Smooth muscle cell of bladder (primary cell): ENCODE data around the gene SCARB1. TPM values are rescaled to one million over a fixed set of nuclear protein-coding genes. Genes with fewer than 3 reads are reported as not detected.

Experiments used
- total RNA-seq: library from RNA; depleted of rRNA; stranded (reverse); fragments of >200 nt; gene quantifications from 2 replicates; pipeline ENCODE4 v1.2.3, GENCODE V29; 2014

SCARB1 gene, protein sequence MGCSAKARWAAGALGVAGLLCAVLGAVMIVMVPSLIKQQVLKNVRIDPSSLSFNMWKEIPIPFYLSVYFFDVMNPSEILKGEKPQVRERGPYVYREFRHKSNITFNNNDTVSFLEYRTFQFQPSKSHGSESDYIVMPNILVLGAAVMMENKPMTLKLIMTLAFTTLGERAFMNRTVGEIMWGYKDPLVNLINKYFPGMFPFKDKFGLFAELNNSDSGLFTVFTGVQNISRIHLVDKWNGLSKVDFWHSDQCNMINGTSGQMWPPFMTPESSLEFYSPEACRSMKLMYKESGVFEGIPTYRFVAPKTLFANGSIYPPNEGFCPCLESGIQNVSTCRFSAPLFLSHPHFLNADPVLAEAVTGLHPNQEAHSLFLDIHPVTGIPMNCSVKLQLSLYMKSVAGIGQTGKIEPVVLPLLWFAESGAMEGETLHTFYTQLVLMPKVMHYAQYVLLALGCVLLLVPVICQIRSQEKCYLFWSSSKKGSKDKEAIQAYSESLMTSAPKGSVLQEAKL
- 10.8 and 15.8 TPM in 2 replicates for total RNA-seq

DNA sequence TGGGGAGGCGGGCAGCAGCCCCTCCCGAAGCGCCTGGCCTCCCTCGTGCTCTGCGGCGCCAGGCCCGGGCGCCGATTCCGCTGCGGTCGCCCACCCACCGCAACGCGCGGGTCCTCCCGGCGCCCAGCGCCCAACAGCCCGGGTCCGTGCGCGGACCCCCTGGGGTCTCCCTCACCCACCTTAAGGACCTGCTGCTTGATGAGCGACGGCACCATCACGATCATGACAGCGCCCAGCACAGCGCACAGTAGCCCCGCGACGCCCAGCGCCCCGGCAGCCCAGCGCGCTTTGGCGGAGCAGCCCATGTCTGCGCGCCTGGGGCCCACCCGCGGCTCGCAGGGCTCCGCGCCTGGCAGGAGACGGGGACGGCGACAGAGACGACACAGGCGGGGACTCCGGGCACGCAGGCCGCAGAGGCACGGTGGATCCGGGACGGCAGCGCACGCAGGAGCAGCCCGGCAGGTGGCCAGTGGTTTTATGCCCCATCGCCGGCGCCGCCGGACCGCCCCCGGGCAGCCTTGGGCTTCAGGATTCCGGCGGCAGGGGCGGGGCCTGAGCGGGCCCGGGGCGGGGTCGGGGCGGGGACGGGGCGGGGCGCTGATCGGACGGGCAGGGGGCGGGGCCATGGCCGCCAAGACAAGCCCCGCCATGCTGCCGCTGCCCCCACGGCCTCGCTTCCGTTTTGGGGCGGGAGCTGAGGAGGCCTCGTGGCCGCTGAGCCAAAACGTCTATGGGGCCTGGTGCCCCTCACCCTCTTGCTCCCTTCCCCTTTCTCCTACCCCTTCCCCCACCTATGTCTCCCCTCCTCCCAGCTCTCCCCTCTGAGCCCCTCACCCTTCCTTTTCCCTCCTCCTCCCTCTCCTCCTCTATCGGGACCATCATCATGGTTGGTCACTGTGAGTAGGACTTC is at the start of gene SCARB1:
SCARB1 (minus strand) TSS at position 449 of the 910 bp plus-strand sequence; CDS start at position 305, 144 bp downstream.

Other genes with a start within 250 kb of the SCARB1 start
- 2,185 and 2,837 TPM in 2 replicates for gene UBC, start 50.8 kb upstream of the SCARB1 start, total RNA-seq
- gene DHX37, start 125.3 kb upstream of the SCARB1 start, total RNA-seq = 8.8 and 14.3 TPM in 2 replicates
- gene BRI3BP, start 129.8 kb upstream of the SCARB1 start, total RNA-seq = 2.6 and 3.8 TPM in 2 replicates
- 29.4 and 31.2 TPM in 2 replicates for gene AACS, start 201.6 kb upstream of the SCARB1 start, total RNA-seq